ENCODE data around the gene FPGS. TPM values are rescaled to one million over a fixed set of nuclear protein-coding genes. Genes with fewer than 3 reads are reported as not detected.

Gene FPGS
- total and polyA plus RNA-seq, 2 of the 4 experiments (the other 2 are of a cell fraction), result 43.9 to 75.7 TPM

- H4K8ac ChIP-seq (ENCODE audit: low read depth in 2 of 2, low read length in 2 of 2), result no peak overlapping the region
- no peak overlapping the region for H3K23ac ChIP-seq (ENCODE audit: low read depth, low read length)
- H3K27me3 ChIP-seq (ENCODE audit: control insufficient read depth, insufficient read depth, low read length), result no peaks in the 10 kb centered on the region
- CTCF ChIA-PET, result no interaction called here
- H4K20me1 ChIP-seq (ENCODE audit: insufficient read depth, low read length), result peaks cover 10% of the 10 kb centered on the region; the same call in 1 of the 2 replicates
- H3K4me1 ChIP-seq (ENCODE audit: control insufficient read depth, insufficient read depth, low read length), result peaks cover 11% of the 10 kb centered on the region; the same call in 1 of the 2 replicates
- H2AK9ac ChIP-seq (replicated peaks; ENCODE audit: low read depth, low read length, poor library complexity), result peak overlapping the region; percentile 82
- H2BK120ac ChIP-seq (ENCODE audit: low read depth, low read length), result no peak overlapping the region
- no TSS peak for BruUV-seq (replicated peaks)
- peaks cover 8 to 22% of the 10 kb centered on the region in 2 experiments; a peak in 2 of 4 replicates for H3K79me1 ChIP-seq (ENCODE audit: low read depth in 1 of 2, low read length in 2 of 2)
- no peak overlapping the region for H3K4ac ChIP-seq (ENCODE audit: low read depth, low read length)
- H2AK5ac ChIP-seq (ENCODE audit: low read depth, low read length), result no peak overlapping the region
- POLR2A ChIA-PET (ENCODE audit: unreplicated experiment), result no interaction called here
- no peaks in the 10 kb centered on the region for H3K9me3 ChIP-seq (ENCODE audit: control insufficient read depth, insufficient read depth, low read length)
- peak overlapping the region; percentile 58 for H2AFZ ChIP-seq (replicated peaks; ENCODE audit: low read length, poor library complexity)
- H2BK20ac ChIP-seq (ENCODE audit: low read depth, low read length), result no peak overlapping the region
- no peak overlapping the region for H3K56ac ChIP-seq (ENCODE audit: extremely low read depth, insufficient read depth, low read length)
- intact Hi-C loops (cut with micrococcal nuclease) (no loop called here), dilution Hi-C loops (cut with HindIII; ENCODE audit: low sequenced_read_pairs, unreplicated experiment) (no loop called here), in situ Hi-C loops (cut with MboI; ENCODE audit: low sequenced_read_pairs) (no loop called here)
- DNase-seq (no peak), ATAC-seq (ENCODE audit: low read depth) (peak; percentile 10; the same call in 1 of the 2 replicates)
- H3K9me1 ChIP-seq (ENCODE audit: insufficient read depth, low read length), result no peaks in the 10 kb centered on the region; the same call in 1 of the 2 replicates
- WGBS, 2 experiments (ENCODE audit: extremely low coverage in 2 of 2, insufficient read length in 1 of 2), result 54% methylated on average over 2 of the region's 17 CpGs; no CpG with 5 or more reads in 1 of the 2 experiments
- H3K4me2 ChIP-seq (ENCODE audit: low read depth, low read length), result no peak overlapping the region
- H3K9ac ChIP-seq (ENCODE audit: low read depth, low read length), result no peak overlapping the region
- no peak overlapping the region for H3K18ac ChIP-seq (ENCODE audit: low read depth, low read length)
- H2BK15ac ChIP-seq (ENCODE audit: low read depth, low read length), result no peak overlapping the region
- TF ChIP-seq NFE2L2 (IDR thresholded peaks at IDR 0.05; ENCODE audit: low read depth, low read length), result no peak
- no peak for TF ChIP-seq USF2 (IDR thresholded peaks at IDR 0.05; ENCODE audit: low read depth, low read length)
- no peak for TF ChIP-seq CHD1 (IDR thresholded peaks at IDR 0.05; ENCODE audit: low read depth, low read length)
- TF ChIP-seq BHLHE40 (IDR thresholded peaks at IDR 0.05; ENCODE audit: low read depth, low read length), result no peak
- no peak for TF ChIP-seq FOS (IDR thresholded peaks at IDR 0.05; ENCODE audit: low read depth, low read length)
- H3K14ac ChIP-seq (replicated peaks; ENCODE audit: low read depth, low read length), result no peak overlapping the region
- H3K27ac ChIP-seq (ENCODE audit: insufficient read depth, low read length), result no peak overlapping the region
- H4K91ac ChIP-seq (ENCODE audit: insufficient read depth, low read depth, low read length), result no peak overlapping the region
- H2BK5ac ChIP-seq (ENCODE audit: low read depth, low read length, poor library complexity, severe bottlenecking), result no peak overlapping the region
- peaks cover 66% of the 10 kb centered on the region for H3K36me3 ChIP-seq (ENCODE audit: control insufficient read depth, insufficient read depth, low read length)
- H4K5ac ChIP-seq (ENCODE audit: low read depth, low read length), result no peak overlapping the region
- no peak overlapping the region for H3K4me3 ChIP-seq (ENCODE audit: insufficient read depth, low read depth, low read length)
Observed at GRCh38 chr9:127817881-127818434, 15.3 kb downstream of the FPGS start.
